ENCODE results near the gene MAT2A.
A peak's percentile ranks its signal among the peaks of the same experiment; 100 is the strongest.
"Not testable (repeated sequence)": the region's sequence is repeated elsewhere in the genome, so short reads cannot be mapped to it uniquely, and the experiment has no call there.

MAT2A gene

GRCh38 chr2:85547859-85548607 is 9.1 kb downstream of the MAT2A start:
- DNase-seq (ENCODE audit: low read depth in 2 of 2) = no peak

GRCh38 chr2:85548608-85548900 is 9.6 kb downstream of the MAT2A start:
- DNase-seq (ENCODE audit: low read depth in 2 of 2) = no peak

GRCh38 chr2:85549095-85549494 is 10.1 kb downstream of the MAT2A start:
- no peak for DNase-seq (ENCODE audit: low read depth in 2 of 2)

- DNase-seq (ENCODE audit: low read depth in 2 of 2) = no peak
These were observed 10.9 kb downstream of the MAT2A start for GRCh38 chr2:85549826-85550225.

GRCh38 chr2:85550486-85550885 is 11.5 kb downstream of the MAT2A start:
- DNase-seq (ENCODE audit: low read depth in 2 of 2) = no peak

- peak; percentile 76 to 79 for DNase-seq (ENCODE audit: low read depth in 2 of 2)
These were observed 13.0 kb downstream of the MAT2A start for GRCh38 chr2:85551698-85552678.

- DNase-seq (ENCODE audit: low read depth in 2 of 2) = no peak
These were observed 14.2 kb downstream of the MAT2A start for GRCh38 chr2:85553184-85553583.

GRCh38 chr2:85554980-85555612 is 16.1 kb downstream of the MAT2A start:
- DNase-seq (ENCODE audit: low read depth in 2 of 2) = no peak

GRCh38 chr2:85557130-85557529 is 18.2 kb downstream of the MAT2A start:
- DNase-seq (ENCODE audit: low read depth in 2 of 2) = no peak

- no peak for DNase-seq (ENCODE audit: low read depth in 2 of 2)
These were observed 19.2 kb downstream of the MAT2A start for GRCh38 chr2:85558160-85558559.

GRCh38 chr2:85560403-85560726 is 21.4 kb downstream of the MAT2A start:
- not testable (repeated sequence) for DNase-seq (ENCODE audit: low read depth in 2 of 2)

- no peak for DNase-seq (ENCODE audit: low read depth in 2 of 2)
These were observed 21.9 kb downstream of the MAT2A start for GRCh38 chr2:85560812-85561279.

GRCh38 chr2:85561280-85562212 is 22.6 kb downstream of the MAT2A start, which contains the start of gene GGCX:
TSS of gene GGCX (minus strand) at chr2:85561493. CDS start at chr2:85561428, 65 bp downstream.
- DNase-seq (ENCODE audit: low read depth in 2 of 2) = peak; percentile 92 to 94

- no peak for DNase-seq (ENCODE audit: low read depth in 2 of 2)
These were observed 25.2 kb downstream of the MAT2A start for GRCh38 chr2:85564144-85564563.

- DNase-seq (ENCODE audit: low read depth in 2 of 2) = no peak
These were observed 27.3 kb downstream of the MAT2A start for GRCh38 chr2:85566265-85566664.

GRCh38 chr2:85575739-85576138 is 36.8 kb downstream of the MAT2A start:
- no peak for DNase-seq (ENCODE audit: low read depth in 2 of 2)

- no peak for DNase-seq (ENCODE audit: low read depth in 2 of 2)
These were observed 38.1 kb downstream of the MAT2A start for GRCh38 chr2:85577063-85577385.

GRCh38 chr2:85577386-85578242 is 38.6 kb downstream of the MAT2A start, which contains the start of gene VAMP8:
TSS of gene VAMP8 (plus strand) at chr2:85577586. CDS start at chr2:85577647, 61 bp downstream.
- peak; percentile 54 to 55 for DNase-seq (ENCODE audit: low read depth in 2 of 2)

GRCh38 chr2:85578243-85579180 is 39.5 kb downstream of the MAT2A start:
- DNase-seq (ENCODE audit: low read depth in 2 of 2) = no peak

All from stimulated activated CD4-positive, alpha-beta T cell treated with anti-CD3 and anti-CD28 coated beads, Interleukin-4, amount 100 ng/mL, for 48 hours (primary cell).